Esophagus squamous epithelium (tissue), 5 donors: ENCODE data around the gene LDLRAP1. TPM values are rescaled to one million over a fixed set of nuclear protein-coding genes. Genes with fewer than 3 reads are reported as not detected.
"Not testable (repeated sequence)": the region's sequence is repeated elsewhere in the genome, so short reads cannot be mapped to it uniquely, and the experiment has no call there.

Experiments
- DNase-seq: peaks from one replicate; lab custom pipeline; 2025; lab: John Stamatoyannopoulos, UW
- H3K27ac ChIP-seq, 4 donors: fragments of 200-600 bp; sonication (generic); one replicate each; pipeline ENCODE4 v1.5.1; 2016 to 2019; ENCODE audit warnings: mild to moderate bottlenecking in 1 of 4
- H3K27me3 ChIP-seq, 4 donors: fragments of 200-600 bp; sonication (generic); 1 replicate in 3 of 4; 2 replicates in 1 of 4; pipeline versions ENCODE4 v1.5.1 to v1.6.0; 2017 to 2021; ENCODE audit warnings: antibody characterized with exemption in 1 of 4
- H3K36me3 ChIP-seq, 3 donors: fragments of 200-600 bp; sonication (generic); one replicate each; pipeline ENCODE4 v1.5.1; 2016 to 2019
- H3K4me1 ChIP-seq, 3 donors: fragments of 200-600 bp; sonication (generic); one replicate each; pipeline ENCODE4 v1.5.1; 2017 to 2019
- H3K4me3 ChIP-seq, 4 donors: fragments of 200-600 bp; sonication (generic); 1 replicate in 3 of 4; 2 replicates in 1 of 4; pipeline ENCODE4 v1.5.1; 2016 to 2019; ENCODE audit warnings: mild to moderate bottlenecking in 2 of 4, moderate library complexity in 1 of 4
- H3K9me3 ChIP-seq, 3 donors: fragments of 200-600 bp; sonication (generic); one replicate each; pipeline ENCODE4 v1.5.1; 2016 to 2019
- POLR2A ChIP-seq, 4 donors: fragments of 450-650 bp; IDR thresholded peaks; one replicate each; pipeline ENCODE4 v1.6.1; 2017; ENCODE audit warnings: antibody characterized with exemption in 4 of 4, mild to moderate bottlenecking in 4 of 4, moderate library complexity in 3 of 4
- WGBS, 2 donors: methylation state at CpG; one replicate each; pipeline ENCODE4 v1.1.5; 2018; 5-methylcytosine and 5-hydroxymethylcytosine counted together
- intact Hi-C: fragments of 100-400 bp; cut with DNase I; formaldehyde crosslinking; loops from one replicate; pipeline ENCODE4 v1.15.0; 2022
- total RNA-seq, 4 donors: library from RNA; depleted of rRNA; stranded (reverse); fragments of >200 nt; gene quantifications; one replicate each; pipeline ENCODE4 v1.1.0, GENCODE V29; 2016
- TF ChIP-seq, protein P1 (sequence below), 6 experiments: fragments of 450-650 bp in 4 of 6; fragments of 200-600 bp in 2 of 6; sonication (generic) in 2 of 6; IDR thresholded peaks; one replicate each; pipeline ENCODE4 v1.5.1; 2016 to 2019; ENCODE audit warnings: antibody characterized with exemption in 6 of 6, mild to moderate bottlenecking in 4 of 6, moderate library complexity in 4 of 6
- donor health status: DM: yes; HTN: yes; CAD: no.

Gene LDLRAP1
- total RNA-seq, 4 donors from 2014 or later: 17.0 to 21.4 (median 19.5) TPM

DNA sequence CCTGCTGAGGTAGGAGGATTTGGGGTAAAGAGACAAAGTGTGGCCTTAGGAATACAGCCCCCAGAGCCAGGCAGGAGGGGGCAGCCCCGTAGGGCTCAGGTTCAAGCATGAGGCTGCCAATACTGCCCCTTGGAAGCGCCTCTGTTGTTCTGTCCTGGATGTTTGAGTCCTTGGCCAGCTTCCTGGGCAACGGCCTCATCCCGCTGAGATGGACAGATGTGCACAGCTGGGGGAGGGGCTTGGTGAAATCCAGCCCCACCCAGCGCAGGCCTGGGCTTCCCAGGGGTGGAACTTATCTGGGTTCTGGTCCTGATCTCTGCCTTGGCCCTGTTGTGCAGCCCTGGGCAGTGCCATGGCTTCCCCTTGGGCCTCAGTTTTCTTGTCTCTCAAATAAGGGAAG is 38.4 kb downstream of the LDLRAP1 start:
- TF ChIP-seq, protein P1, sequence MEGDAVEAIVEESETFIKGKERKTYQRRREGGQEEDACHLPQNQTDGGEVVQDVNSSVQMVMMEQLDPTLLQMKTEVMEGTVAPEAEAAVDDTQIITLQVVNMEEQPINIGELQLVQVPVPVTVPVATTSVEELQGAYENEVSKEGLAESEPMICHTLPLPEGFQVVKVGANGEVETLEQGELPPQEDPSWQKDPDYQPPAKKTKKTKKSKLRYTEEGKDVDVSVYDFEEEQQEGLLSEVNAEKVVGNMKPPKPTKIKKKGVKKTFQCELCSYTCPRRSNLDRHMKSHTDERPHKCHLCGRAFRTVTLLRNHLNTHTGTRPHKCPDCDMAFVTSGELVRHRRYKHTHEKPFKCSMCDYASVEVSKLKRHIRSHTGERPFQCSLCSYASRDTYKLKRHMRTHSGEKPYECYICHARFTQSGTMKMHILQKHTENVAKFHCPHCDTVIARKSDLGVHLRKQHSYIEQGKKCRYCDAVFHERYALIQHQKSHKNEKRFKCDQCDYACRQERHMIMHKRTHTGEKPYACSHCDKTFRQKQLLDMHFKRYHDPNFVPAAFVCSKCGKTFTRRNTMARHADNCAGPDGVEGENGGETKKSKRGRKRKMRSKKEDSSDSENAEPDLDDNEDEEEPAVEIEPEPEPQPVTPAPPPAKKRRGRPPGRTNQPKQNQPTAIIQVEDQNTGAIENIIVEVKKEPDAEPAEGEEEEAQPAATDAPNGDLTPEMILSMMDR (IDR thresholded peaks at IDR 0.05): no peak
- TF ChIP-seq POLR2A (IDR thresholded peaks at IDR 0.05): no peak
- DNase-seq: no peak
- intact Hi-C loops: no loop called here
- no peaks in the 10 kb centered on the region for H3K9me3 ChIP-seq
- peaks cover 0 to 11% (median 0%) of the 10 kb centered on the region in 3 donors for H3K4me1 ChIP-seq
- no peaks in the 10 kb centered on the region for H3K36me3 ChIP-seq
- H3K27me3 ChIP-seq: no peaks in the 10 kb centered on the region
- WGBS, 2 donors: 29 to 40% methylated on average over 1 of the region's 5 CpGs
- H3K4me3 ChIP-seq: no peak overlapping the region
- no peak overlapping the region for H3K27ac ChIP-seq

DNA sequence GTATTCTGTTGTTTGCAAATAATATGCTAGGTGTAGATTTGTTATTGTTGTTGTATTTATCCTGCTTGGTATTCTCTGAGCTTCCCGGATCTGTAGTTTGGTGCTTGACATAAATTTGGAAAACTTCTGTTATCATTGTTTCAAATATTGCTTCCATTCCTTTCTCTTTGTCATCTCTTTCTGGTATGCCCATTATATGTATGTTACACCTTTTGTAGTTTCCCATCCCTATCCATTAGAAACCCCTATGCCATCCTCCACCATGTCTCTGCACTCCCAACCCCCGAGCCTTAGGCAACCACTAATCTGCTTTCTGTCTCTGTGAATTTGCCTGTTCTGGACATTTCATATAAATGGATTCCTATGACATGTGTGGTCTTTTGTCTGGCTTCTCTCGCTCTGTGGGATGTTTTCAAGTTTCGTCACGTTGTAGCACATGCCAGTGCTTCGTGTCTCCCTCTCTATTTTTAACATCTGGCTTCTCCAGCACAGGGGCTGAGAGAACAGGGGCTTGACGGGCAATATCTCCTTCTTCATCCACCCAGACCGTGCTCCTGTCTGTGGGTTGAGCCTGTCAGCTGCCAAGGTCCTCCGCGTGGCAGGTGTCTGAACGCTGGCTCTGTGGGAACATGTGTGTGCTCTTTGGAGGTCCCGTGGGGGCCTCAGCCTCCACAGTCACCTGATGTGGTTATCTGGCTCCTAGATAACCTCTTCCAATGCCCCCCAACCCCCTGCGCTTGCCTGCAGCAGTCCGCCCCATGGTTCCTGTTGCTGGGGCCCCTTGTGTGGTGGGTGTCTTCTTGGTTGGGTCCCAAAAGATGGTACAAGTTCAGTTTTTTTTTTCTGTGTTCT is 40.3 kb downstream of the LDLRAP1 start:
- DNase-seq: no peak
- no peaks in the 10 kb centered on the region for H3K27me3 ChIP-seq
- TF ChIP-seq POLR2A (IDR thresholded peaks at IDR 0.05): no peak
- TF ChIP-seq, protein P1 (IDR thresholded peaks at IDR 0.05): no peak
- H3K27ac ChIP-seq: no peak overlapping the region
- WGBS, 2 donors: 79 to 81% methylated on average over 8 to 14 of the region's 14 CpGs
- intact Hi-C loops: no loop called here
- H3K9me3 ChIP-seq: no peaks in the 10 kb centered on the region
- peaks cover 0 to 11% (median 0%) of the 10 kb centered on the region in 3 donors for H3K4me1 ChIP-seq
- H3K36me3 ChIP-seq: no peaks in the 10 kb centered on the region
- H3K4me3 ChIP-seq: no peak overlapping the region

DNA sequence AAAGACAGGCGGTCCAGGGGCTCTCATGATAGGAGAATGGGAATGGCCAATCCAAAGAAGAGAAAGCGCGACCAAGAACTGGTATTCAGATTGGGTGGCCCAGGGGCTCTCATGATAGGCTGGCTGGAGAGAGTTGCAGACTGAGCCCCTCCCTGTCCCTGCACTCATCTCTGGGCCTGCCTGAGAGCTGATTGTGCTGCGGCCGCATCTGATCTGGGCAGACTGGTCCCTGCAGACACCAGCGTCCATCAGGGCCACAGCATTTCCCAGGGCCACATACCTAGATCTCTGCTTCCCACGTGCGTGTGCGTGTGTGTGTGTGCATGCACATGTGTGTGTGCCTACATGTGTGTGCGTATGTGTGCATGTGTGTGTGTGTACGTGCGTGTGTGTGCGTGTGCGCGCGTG is 42.8 kb downstream of the LDLRAP1 start:
- Histone ChIP-seq H3K27ac (no peak overlapping the region), H3K4me1 (peaks cover 0 to 11% (median 0%) of the 10 kb centered on the region in 3 donors), H3K4me3 (no peak overlapping the region), H3K27me3 (no peaks in the 10 kb centered on the region), H3K9me3 (no peaks in the 10 kb centered on the region), H3K36me3 (no peaks in the 10 kb centered on the region)
- 94 to 96% methylated on average over 3 to 12 of the region's 16 CpGs for WGBS, 2 donors
- intact Hi-C loops: no loop called here
- TF ChIP-seq, protein P1 (IDR thresholded peaks at IDR 0.05): no peak
- TF ChIP-seq POLR2A (IDR thresholded peaks at IDR 0.05): no peak
- no peak for DNase-seq

DNA sequence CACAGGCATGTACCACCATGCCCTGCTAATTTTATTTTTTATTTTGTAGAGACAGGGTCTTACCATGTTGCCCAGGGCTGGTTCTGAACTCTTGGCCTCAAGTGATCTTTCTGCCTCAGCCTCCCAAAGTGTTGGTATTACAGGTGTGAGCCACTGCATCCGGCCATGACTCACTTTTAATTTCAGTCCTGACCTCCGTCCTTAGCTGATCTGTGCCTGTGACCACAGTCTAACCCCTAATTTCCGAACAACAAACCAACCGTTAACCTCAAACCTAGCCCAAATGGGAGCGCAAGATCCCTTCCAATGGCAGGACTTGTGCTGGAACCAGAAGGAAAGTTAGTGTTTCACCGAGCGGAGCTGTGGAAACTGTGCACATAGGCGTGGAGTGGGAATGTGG is 43.9 kb downstream of the LDLRAP1 start:
- H3K27ac ChIP-seq: no peak overlapping the region
- intact Hi-C loops: no loop called here
- no peak for DNase-seq
- TF ChIP-seq, protein P1 (IDR thresholded peaks at IDR 0.05): no peak
- TF ChIP-seq POLR2A (IDR thresholded peaks at IDR 0.05): no peak
- no peaks in the 10 kb centered on the region for H3K27me3 ChIP-seq
- peaks cover 0 to 11% (median 0%) of the 10 kb centered on the region in 3 donors for H3K4me1 ChIP-seq
- no peaks in the 10 kb centered on the region for H3K9me3 ChIP-seq
- WGBS, 2 donors: 91 to 97% methylated on average over 6 to 7 of the region's 8 CpGs
- no peak overlapping the region for H3K4me3 ChIP-seq
- no peaks in the 10 kb centered on the region for H3K36me3 ChIP-seq

DNA sequence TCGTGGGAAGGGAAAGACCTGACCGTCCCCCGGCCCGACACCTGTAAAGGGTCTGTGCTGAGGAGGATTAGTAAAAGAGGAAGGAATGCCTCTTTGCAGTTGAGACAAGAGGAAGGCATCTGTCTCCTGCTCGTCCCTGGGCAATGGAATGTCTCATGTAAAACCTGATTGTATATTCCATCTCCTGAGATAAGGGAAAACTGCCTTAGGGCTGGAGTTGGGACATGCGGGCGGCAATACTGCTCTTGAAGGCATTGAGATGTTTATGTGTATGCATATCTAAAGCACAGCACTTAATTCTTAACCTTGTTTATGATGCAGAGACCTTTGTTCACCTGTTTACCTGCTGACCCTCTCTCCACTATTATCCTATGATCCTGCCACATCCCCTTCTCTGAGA is 44.8 kb downstream of the LDLRAP1 start:
- H3K36me3 ChIP-seq, H3K27me3 ChIP-seq, intact Hi-C loops, H3K4me3 ChIP-seq, H3K9me3 ChIP-seq, DNase-seq, H3K27ac ChIP-seq: not testable (repeated sequence)
- H3K4me1 ChIP-seq: peaks cover 0 to 11% (median 0%) of the 10 kb centered on the region in 3 donors
- WGBS, 2 donors: 72 to 82% methylated on average over 3 to 7 of the region's 7 CpGs

DNA sequence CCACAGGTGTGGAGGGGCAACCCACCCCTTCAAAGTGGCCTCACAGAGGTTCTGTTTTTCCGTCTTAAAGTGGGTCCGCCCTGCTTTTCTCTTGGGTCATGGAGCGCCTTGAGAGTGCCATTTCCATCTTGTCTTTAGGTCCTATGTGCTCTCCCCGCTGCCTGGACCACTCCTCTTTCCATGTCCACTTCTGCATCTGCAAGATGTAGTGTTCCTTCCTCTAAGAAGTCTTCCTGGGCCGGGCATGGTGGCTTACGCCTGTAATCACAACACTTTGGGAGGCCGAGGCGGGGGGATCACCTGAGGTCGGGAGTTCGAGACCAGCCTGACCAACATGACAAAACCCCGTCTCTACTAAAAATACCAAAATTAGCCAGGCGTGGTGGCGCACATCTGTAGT is 45.4 kb downstream of the LDLRAP1 start:
- 96 to 100% methylated on average over 4 to 13 of the region's 13 CpGs for WGBS, 2 donors
- intact Hi-C loops, H3K27ac ChIP-seq: not testable (repeated sequence)

More for the DNA sequence above, 45.4 kb downstream of the LDLRAP1 start:
- H3K27me3 ChIP-seq, H3K4me3 ChIP-seq, H3K36me3 ChIP-seq, DNase-seq, H3K9me3 ChIP-seq: not testable (repeated sequence)
- peaks cover 0 to 11% (median 0%) of the 10 kb centered on the region in 3 donors for H3K4me1 ChIP-seq
